HG03095 (cell line): Measurements from ENCODE around the gene PRSS57.

Source experiments
- ATAC-seq: cut with Tn5 transposase; IDR thresholded peaks from one replicate; pipeline ENCODE4 v1.9.1; 2021; ENCODE audit warnings: moderate library complexity; ENCODE audit not compliant: unreplicated experiment

Gene PRSS57

DNA sequence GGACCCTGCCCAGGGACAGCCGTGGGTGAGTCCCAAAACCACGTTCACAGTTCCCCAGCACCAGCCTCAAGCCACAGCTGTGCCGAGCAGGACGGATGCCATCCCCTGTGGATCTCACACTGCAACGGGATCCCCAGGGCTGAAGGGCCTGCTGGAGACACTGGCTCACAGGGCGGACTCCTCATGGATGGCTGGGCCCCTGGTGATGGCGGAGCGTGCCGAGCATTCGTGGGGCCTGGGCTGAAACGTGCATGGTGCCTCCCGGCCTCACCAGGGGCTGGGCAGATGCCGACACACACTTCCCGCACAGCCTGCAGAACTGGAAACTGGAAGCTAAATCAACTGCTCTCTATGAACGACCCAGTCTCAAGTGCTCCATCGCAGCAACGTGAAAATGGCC lies 41.8 kb downstream of the PRSS57 start:
- no peak for ATAC-seq

DNA sequence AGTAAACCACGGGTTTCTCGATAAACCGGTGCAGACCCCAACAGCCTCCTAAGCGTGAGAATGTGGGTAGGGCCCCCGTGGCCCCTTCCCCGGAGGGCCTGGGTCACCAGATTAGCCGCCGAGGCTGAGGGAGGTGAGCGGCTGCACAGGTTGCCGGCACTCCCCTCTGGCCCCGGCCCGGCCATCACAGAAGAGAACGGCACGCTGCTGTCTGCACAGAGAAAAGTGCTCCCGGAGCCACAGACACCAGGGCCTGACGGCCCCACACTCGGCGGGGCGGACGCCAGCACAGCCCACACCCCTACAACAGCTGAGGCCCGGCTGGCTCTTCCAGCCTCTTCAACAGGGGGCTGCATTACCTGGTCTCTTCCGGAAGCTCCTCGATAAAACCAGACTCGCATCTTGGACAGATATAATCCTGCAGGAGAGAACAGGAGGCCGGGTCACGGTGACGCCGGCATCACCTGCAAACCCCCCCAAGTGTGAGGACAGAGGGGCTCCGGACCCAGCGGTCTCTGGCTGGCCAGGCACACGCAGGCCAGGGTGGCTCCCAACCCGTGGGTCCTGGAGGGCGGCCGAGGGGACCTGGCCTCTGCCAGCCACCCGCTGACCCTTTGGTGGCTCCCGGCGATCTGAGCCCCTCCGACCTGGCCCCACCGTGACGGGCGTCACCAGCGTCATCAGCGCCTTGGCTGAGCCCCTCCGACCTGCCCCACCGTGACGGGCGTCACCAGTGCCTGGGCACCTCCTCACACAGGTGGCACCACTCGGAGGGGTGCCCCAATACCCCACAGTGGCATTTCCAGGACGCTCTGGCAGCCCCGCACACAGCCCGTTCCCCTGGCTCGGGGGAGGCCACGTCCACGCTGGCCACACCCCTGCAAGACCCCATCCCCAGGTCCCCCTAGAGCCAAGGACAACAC lies 42.5 kb downstream of the PRSS57 start:
- no peak for ATAC-seq

- ATAC-seq: no peak
Measured at GRCh38 chr19:651991-652390, 43.3 kb downstream of the PRSS57 start.

DNA sequence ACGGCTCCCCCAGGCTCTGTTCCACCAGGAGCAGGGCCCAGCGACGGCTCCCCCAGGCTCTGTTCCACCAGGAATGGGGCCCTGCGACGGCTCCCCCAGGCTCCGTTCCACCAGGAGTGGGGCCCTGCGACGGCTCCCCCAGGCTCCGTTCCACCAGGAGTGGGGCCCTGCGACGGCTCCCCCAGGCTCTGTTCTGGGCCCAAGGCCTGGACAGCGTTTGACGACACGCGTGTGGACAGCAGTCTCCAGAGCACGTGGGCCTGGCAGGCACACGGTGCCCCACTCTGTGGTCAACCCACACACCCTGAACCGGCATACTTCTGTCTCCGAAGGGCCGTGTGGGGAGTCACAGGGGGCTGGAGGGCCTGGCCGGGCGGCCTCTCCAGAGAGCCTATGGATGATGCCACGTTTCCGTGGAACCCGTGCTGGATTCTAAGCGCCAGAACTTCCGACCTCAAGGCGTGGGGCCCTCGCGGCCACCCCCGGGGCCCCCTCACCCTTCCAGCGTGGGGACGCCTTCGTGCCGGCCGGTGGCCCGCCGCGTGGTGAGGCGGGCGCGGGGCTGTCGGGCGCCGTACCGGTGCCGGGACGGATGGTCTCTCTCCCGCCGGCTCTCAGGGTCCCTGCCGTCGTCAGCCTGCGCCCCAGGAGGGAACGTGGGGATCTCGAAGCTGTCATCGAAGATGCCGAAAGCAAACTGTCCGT lies 44.0 kb downstream of the PRSS57 start:
- ATAC-seq: no peak

- ATAC-seq: no peak
Measured at GRCh38 chr19:650121-650520, 45.1 kb downstream of the PRSS57 start.

DNA sequence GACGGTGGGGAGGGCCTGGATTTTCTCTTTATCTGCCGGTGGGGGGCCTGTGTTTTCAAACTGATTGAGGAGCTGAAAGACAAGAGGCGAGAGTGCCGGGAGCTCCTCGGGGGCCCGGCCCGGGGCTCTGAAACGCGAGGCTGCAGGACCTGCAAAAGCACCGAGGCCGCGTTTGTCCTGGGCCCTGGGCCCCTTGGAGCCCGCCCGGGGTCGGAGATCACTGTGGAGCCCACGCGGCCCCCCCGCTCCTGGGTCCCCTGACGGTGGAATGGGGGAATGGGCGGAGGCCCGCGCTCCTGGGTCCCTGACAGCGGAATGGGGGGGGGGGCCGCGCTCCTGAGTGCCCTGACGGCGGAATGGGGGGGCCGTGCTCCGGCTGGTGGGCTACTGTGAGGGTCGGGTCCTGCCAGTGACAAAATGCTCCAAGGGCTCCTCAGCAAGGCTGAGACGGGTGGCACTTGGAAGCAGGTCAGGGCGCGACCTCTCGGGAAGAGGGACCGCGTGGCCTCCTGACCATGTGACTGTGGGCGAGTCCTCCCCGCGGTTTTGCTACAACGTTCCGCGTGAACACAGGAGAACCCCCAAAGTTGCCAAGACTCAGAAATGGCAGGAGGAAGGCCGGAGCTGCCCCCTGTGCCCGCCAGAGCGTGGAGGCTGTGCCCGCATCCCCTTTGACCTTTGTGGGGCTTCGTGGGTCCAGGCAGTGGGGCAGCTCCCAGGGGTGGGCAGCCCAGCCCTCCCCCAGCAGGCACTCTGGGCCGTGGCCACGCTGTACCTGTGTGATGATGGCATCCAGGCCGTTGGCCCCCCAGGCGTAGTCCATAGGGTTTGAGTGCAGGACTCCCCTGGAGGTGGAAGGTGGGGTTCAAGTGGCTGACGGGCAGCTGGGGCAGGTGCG lies 46.1 kb downstream of the PRSS57 start:
- ATAC-seq: no peak

GRCh38 chr19:648305-648704 lies 46.9 kb downstream of the PRSS57 start:
- no peak for ATAC-seq

DNA sequence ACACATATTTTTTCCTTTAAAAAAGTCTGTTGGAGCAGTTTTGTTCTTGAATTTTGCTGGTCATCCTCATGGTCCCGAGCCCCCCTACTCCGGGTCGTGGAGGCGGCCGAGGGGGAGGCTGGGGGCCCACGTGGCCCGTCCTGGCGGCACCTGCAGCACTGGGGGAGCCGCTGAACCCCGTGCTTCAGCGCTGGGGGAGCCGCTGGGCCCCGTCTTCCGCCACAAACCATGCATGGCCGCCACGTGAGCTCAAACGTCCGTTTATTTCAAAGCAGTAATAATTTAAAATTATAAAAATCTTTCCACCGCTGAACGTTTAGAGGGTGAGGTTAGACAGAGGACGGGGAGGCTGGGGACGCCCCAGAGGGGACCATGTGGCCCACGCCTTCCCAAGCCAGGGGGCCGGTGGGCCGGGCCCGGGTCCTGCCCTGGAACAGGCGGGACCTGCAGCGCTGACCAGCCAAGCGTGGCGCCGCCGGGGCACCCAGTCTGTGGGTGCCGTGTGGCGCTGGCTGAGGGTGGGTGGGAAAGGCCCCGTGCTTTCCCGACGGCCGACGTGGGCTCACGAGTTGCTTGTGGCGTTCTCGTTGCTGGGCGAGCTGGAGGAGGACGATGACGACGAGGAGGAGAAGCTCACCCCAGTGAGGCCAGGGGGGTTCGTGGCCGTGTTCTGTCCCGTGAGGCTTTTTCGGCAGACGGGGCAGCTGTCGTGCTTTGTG lies 47.5 kb downstream of the PRSS57 start:
- ATAC-seq: no peak

GRCh38 chr19:646779-647565 lies 48.3 kb downstream of the PRSS57 start:
- no peak for ATAC-seq

DNA sequence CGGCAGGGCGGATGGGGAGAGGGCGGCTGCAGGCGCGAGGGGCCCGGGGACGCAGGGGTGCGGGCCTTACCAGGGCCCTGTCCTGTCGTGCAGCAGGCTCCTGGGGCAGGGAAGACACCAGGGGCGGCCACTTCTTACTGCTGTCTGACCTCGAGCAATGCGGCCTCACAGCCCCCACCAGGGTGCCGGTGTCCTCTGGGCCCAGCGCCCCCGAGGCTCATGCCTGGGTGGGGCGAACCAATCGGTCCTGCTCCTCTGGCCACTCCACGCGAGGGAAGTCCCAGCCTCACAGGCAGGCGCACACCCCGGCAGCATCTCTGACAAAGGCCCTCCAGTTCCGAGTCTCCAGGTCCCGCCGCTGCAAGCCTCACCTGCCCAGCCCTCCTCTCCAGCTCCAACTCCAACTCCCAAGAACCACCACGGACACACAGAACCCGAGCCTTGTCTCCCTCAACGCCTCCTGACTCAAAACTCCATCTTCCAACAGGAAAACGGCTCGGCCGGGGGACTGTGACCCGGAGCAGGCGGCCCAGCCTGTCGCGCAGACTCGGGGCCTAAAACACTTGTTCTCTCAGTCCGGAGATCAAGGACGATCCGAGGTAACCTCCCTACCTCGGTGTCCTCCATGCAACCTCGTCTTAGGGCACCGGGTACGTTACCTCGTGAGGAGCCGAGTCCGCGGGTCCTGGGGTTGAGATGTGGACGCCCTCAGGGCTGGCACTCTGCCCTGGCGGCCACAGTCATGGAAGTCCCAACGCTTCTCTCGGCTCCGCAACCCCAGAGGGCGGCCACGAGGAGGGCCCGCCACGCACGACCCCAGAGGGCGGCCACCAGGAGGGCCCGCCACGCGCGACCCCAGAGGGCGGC lies 49.1 kb downstream of the PRSS57 start:
- ATAC-seq: no peak

DNA sequence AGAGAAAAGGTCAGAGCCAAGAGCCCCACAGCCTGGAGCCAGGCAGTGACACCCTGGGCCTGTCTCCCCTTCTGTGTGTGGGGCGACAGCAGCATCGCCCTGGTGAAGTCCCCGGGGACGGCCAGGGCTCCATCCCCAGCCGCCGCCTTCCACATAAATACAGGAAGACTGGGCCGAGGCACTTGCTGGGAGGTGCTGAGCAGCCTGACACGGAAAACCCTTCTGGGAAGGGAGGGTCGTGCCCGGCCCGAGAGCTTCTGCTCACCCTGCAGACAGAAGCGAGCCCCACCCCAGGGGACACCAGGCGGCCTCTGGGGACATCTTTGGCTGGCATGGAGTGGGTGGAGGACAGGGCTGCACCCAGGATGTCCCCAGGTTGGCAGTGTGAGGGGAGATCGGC lies 50.5 kb downstream of the PRSS57 start:
- ATAC-seq: no peak

DNA sequence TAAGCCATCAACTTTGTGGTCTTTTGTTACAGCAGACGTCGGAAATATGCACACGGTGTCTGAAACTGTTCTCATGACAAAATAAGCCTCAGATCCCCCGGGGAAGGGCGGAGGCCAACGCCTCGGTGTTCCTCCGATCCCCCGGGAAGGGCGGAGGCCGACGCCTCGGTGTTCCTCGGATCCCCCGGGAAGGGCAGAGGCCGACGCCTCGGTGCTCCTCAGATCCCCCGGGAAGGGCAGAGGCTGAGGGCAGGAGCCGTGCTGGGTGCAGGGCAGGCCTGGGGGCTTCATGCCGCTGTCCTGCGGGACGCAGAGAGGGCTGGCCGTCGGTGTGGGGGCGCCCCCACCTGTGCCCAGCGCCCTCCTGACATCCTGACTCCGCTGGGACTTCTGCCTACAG lies 50.9 kb downstream of the PRSS57 start:
- no peak for ATAC-seq

- ATAC-seq: no peak
Measured at GRCh38 chr19:643736-644135, 51.5 kb downstream of the PRSS57 start.

GRCh38 chr19:642767-643727 lies 52.2 kb downstream of the PRSS57 start:
- no peak for ATAC-seq

DNA sequence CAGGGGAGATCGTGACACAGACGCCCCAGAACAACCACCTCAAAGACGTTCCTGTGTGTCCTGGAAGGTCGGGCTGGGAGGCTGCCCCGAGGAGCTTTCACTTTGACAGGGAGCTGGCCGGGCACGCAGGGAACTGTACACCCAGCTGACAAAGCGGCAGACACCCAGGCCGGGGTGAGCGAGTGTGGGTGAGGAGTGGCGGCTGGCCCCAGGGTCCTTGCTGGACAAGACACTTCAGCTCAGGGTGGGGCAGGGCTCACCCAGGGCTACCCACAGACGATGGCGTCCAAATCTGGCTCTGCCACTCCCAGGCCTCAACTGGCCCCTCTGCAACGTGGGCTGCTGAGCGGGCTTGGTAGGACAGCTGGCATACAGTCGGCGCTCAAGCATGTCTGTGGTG lies 53.5 kb downstream of the PRSS57 start:
- ATAC-seq: no peak

DNA sequence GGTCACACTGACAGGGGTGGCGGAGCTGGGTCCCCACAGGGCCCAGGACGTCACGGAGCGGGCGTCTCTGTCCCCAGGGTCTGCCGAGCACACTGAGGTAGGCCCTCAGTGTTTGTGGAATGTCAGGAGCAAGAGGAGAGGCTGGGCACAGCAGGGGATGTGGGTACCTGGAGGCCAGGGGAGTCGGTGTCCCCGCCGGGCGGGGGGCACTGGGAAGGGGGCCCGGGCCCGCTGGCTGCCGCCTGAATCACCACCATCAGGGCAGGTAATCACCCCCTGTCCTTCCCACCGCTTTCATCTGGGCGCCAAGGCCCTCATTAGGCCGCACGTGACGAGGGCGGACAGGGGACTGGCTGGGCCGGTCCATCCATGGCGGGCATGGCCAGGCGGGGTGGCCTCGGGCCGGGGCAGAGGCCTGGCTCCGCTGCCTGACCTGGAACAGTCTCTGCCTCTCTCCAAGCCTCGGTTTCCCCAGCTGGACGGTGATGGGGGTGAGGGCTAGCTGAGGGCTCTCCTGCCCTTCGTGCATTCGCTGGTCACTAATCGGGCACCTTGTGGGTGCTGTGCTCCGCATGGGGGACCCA lies 54.6 kb downstream of the PRSS57 start:
- no peak for ATAC-seq

GRCh38 chr19:640161-640558 lies 55.1 kb downstream of the PRSS57 start:
- ATAC-seq: no peak
